ENCODE measurements around the gene GLYR1.
A peak's percentile ranks its signal among the peaks of the same experiment; 100 is the strongest.

DNA sequence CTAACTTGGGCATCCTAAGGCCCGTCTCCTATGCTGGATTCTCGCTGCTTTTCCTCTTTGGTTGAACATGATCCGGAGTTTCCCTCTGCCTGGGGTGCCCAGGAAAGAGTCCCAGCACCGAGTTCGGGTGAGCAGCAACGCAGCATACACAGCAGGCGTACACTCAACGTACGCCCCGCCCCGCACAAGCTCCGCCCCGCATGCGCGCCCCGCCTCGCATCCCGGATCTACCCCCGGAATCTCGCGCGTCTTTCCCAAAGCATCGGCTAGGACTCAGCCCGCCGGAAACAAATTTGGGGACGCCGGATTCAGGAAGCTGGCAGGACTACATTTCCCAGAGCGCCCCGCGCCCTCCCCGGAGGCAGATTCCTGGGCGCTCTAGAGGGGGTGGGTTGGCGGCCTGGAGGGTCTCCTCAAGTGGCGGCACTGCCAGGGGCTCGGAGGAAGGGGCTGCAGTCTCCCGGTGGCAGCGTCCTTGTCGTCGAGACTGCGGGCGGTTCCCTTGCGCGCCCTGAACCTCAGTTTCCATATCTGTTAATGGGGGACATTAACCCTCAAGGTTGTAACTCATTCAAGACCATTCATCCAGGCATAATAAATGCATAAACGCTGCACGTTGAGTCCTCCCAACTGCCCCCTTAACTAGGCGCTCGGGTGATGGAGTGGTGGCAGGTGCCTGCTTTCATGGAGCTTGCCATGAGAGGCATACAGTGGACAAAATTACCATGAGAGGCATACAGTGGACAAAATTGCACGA is 78.4 kb downstream of the GLYR1 start:
- TF ChIP-seq, protein P1, sequence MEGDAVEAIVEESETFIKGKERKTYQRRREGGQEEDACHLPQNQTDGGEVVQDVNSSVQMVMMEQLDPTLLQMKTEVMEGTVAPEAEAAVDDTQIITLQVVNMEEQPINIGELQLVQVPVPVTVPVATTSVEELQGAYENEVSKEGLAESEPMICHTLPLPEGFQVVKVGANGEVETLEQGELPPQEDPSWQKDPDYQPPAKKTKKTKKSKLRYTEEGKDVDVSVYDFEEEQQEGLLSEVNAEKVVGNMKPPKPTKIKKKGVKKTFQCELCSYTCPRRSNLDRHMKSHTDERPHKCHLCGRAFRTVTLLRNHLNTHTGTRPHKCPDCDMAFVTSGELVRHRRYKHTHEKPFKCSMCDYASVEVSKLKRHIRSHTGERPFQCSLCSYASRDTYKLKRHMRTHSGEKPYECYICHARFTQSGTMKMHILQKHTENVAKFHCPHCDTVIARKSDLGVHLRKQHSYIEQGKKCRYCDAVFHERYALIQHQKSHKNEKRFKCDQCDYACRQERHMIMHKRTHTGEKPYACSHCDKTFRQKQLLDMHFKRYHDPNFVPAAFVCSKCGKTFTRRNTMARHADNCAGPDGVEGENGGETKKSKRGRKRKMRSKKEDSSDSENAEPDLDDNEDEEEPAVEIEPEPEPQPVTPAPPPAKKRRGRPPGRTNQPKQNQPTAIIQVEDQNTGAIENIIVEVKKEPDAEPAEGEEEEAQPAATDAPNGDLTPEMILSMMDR (conservative IDR thresholded peaks at IDR 0.05; ENCODE audit: low read depth, low read length), result no peak
- TF ChIP-seq RCOR1 (IDR thresholded peaks at IDR 0.05; ENCODE audit: insufficient replicate concordance, low read length) (peak; percentile 86), MXI1 (IDR thresholded peaks at IDR 0.05; ENCODE audit: borderline replicate concordance, low read depth, low read length) (no peak), POLR2A (IDR thresholded peaks at IDR 0.05; ENCODE audit: low read depth, low read length) (no peak), RAD21 (IDR thresholded peaks at IDR 0.05; ENCODE audit: low read length) (no peak), CEBPB (IDR thresholded peaks at IDR 0.05; ENCODE audit: low read depth, low read length) (no peak), SMC3 (IDR thresholded peaks at IDR 0.05; ENCODE audit: low read depth, low read length) (no peak), FOS (IDR thresholded peaks at IDR 0.05; ENCODE audit: low read depth, low read length) (no peak), BHLHE40 (IDR thresholded peaks at IDR 0.05; ENCODE audit: low read depth, low read length) (no peak)
- TF ChIP-seq, protein P2, sequence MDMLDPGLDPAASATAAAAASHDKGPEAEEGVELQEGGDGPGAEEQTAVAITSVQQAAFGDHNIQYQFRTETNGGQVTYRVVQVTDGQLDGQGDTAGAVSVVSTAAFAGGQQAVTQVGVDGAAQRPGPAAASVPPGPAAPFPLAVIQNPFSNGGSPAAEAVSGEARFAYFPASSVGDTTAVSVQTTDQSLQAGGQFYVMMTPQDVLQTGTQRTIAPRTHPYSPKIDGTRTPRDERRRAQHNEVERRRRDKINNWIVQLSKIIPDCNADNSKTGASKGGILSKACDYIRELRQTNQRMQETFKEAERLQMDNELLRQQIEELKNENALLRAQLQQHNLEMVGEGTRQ (IDR thresholded peaks at IDR 0.05; ENCODE audit: low read depth, low read length), result 0 out of 2 replicates have a peak, but pooled peaks have one; percentile 6
- TF ChIP-seq, protein P3, sequence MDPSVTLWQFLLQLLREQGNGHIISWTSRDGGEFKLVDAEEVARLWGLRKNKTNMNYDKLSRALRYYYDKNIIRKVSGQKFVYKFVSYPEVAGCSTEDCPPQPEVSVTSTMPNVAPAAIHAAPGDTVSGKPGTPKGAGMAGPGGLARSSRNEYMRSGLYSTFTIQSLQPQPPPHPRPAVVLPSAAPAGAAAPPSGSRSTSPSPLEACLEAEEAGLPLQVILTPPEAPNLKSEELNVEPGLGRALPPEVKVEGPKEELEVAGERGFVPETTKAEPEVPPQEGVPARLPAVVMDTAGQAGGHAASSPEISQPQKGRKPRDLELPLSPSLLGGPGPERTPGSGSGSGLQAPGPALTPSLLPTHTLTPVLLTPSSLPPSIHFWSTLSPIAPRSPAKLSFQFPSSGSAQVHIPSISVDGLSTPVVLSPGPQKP (IDR thresholded peaks at IDR 0.05; ENCODE audit: borderline replicate concordance, low read depth, low read length), result no peak
